Gastrocnemius medialis (tissue), 4 donors: ENCODE data around the gene HDDC2.

Source experiments
- POLR2A ChIP-seq, 2 donors: fragments of 450-650 bp; IDR thresholded peaks; one replicate each; pipeline ENCODE4 v1.6.1; 2017; ENCODE audit warnings: antibody characterized with exemption in 2 of 2, mild to moderate bottlenecking in 2 of 2, moderate library complexity in 2 of 2
- TF ChIP-seq, protein P1 (sequence below), 5 experiments: fragments of 450-650 bp in 3 of 5; fragments of 200-600 bp in 2 of 5; sonication (generic) in 2 of 5; IDR thresholded peaks in 4 of 5; conservative IDR thresholded peaks in 1 of 5; 1 replicate in 4 of 5; 2 replicates in 1 of 5; pipeline ENCODE4 v1.5.1; 2016 to 2019; ENCODE audit warnings: antibody characterized with exemption in 5 of 5, mild to moderate bottlenecking in 3 of 5, moderate library complexity in 3 of 5

DNA sequence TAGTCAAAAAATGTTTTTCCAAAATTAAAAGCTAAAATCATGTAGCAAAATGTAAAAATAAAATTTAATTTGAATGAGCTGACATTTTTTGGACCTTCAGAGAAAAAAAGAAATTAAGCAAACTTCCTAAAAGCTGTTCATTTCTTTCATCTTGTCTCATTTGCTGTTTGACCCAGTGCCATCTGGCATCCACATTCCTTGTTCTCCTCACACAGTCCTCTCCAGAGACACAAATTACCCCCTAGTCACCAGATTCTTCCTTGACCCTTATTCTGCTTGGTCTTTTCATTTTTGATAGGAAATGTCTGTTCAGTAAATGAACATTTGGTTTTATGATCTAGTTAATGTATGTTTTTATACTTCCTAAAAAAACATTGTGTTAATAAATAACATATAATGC lies 55.2 kb downstream of the HDDC2 start:
- TF ChIP-seq, protein P1, sequence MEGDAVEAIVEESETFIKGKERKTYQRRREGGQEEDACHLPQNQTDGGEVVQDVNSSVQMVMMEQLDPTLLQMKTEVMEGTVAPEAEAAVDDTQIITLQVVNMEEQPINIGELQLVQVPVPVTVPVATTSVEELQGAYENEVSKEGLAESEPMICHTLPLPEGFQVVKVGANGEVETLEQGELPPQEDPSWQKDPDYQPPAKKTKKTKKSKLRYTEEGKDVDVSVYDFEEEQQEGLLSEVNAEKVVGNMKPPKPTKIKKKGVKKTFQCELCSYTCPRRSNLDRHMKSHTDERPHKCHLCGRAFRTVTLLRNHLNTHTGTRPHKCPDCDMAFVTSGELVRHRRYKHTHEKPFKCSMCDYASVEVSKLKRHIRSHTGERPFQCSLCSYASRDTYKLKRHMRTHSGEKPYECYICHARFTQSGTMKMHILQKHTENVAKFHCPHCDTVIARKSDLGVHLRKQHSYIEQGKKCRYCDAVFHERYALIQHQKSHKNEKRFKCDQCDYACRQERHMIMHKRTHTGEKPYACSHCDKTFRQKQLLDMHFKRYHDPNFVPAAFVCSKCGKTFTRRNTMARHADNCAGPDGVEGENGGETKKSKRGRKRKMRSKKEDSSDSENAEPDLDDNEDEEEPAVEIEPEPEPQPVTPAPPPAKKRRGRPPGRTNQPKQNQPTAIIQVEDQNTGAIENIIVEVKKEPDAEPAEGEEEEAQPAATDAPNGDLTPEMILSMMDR (IDR thresholded peaks at IDR 0.05 in 4 of 5, conservative IDR thresholded peaks at IDR 0.05 in 1 of 5) = no peak
- TF ChIP-seq POLR2A (IDR thresholded peaks at IDR 0.05) = no peak
